ENCODE data around the gene MYH11.

MYH11 gene

DNA sequence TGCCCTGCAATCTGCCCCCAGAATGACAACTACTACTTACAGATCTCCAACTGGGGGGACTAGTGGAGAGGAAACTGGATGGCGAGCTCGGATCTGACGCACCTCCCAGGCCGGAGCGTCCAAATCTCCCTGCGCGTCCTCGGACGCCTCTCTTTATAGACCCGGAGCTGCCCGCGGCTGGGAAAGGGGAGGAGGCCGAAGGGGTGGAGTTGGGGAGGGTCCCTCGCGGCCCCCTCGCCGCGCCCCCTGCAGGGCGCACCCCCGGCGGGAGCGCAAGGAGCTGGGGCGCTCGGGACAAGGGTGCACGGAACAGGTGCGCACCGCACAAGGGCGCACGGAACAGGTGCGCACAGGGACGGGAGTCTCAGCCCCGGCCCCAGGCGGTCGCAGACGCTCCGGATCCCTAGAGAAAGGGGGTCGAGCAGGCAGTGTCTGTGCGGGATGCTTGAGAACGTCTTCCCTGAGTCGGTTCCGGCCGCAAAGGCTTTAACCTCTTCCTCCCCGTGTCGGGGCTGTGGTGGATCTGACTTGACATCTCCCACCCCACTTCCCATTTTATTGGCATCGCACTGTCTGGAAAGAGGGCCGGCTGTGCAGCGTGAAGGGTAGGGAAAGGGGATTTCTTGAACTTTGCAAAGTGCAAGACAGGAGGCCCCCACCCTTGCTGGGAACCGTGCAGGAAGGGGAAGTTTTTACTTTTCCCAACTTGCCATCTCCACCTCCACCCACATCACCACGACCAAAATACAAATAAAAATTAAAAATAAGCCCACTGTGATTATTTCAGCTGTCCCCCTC is at the start of gene MYH11:
Gene MYH11 (minus strand): TSS at position 128 of the 798 bp plus-strand sequence. CDS start 18,776 bp downstream, outside the sequence.
- DNase-seq, result no peak

DNA sequence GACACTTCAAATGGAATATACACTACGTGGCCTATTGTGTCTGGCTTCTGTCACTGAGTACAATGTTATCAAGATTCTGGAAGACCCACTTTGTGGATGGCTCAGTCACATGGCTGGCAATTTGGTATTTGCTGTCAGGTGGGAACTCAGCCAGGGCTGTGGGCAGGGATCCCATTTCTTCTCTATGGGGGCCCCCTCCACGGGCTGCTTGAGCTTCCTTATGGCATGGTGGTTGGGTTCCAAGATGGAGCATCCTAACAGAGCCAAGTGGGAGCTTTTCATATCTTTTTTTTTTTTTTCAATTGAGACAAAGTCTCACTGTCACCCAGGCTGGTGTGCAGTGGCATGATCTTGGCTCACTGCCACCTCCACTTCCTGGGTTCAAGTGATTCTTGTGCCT is 49.6 kb upstream of the MYH11 start:
- DNase-seq, result no peak

DNA sequence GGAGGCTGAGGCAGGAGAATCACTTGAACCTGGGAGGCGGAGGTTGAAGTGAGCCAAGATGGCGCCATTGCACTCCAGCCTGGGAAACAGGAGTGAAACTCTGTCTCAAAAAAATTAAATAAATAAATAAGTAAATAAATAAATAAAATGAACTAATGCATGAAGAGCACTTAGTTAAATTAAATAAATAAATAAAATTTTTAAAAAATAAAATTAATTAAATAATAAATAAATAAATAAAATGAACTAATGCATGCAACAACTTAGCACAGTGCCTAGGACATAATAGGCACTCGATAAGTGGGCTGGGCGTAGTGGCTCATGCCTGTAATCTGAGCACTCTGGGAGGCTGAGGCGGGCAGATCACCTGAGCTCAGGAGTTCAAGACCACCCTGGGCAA is 47.1 kb upstream of the MYH11 start:
- DNase-seq, result no peak

DNA sequence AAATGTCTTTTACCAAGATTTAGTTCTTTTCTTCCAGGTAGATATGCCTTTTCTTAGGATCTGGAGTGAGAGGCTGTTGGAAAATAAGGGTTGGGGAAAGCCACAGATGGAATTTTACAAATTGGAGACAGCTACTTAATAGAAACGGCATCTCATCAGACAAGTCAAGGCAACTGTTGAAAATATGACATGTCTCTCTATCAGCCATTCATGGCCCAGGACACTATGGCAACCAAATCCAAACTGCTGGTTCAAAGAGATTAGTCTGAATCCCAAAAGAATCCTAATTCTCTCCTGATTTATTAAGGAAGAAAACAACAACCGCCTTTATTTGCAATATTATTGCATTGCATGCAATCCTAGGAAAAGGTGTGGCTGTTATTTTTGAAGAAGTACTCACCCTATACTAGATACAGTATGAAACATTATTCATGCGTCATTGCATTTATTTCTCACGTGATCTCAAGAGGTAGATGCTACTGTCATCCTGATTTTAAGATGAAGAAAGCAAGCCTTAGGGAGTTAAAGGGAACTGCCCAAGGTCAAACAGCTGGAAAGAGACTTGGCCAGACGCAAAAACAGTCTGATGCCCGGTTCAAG is 44.2 kb upstream of the MYH11 start:
- DNase-seq, result no peak

DNA sequence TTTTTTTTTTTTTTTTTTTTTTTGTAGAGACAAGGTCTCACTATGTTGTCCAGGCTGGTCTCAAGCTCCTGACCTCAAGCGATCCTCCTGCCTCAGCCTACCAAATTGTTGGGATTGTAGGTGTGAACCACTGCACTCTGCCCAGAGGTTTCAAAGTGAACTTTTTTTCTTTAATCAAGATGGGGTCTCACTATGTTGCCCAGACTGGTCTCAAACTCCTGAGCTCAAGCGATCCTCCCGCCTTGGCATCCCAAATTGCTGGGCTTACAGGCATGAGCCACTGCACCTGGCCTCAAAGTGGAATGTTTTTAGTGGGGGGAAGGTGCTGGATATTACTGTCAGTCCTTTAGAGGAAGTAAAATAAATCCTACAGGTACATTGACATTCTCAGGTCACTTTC is 43.5 kb upstream of the MYH11 start:
- no peak for DNase-seq

DNA sequence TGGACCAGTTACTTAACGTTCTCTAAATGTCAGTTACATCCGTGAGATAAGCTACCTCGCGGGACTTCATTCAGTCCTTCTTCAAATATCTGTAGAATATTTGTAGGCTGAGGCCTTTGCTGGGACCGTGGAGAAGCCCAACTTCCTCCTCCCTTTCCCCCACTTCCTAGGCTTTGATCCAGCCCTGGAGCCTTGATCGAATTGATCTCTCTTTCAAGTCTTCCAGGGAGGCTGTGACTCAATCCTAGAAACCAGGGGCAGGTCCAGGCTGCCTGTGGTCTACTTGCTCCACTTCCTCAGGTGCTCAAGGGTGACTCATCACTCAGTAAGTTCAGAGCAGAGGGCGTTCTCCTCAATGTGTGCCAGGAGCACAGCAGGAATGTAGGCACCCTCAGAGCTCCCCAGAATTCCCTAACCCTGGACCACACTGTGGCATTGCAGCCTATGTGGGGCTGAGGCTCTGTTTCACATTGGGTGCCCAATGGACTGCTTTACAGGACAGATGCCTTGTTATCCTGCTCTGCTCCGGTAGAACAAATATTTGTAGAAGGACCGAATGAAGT is 42.8 kb upstream of the MYH11 start:
- DNase-seq, result no peak

DNA sequence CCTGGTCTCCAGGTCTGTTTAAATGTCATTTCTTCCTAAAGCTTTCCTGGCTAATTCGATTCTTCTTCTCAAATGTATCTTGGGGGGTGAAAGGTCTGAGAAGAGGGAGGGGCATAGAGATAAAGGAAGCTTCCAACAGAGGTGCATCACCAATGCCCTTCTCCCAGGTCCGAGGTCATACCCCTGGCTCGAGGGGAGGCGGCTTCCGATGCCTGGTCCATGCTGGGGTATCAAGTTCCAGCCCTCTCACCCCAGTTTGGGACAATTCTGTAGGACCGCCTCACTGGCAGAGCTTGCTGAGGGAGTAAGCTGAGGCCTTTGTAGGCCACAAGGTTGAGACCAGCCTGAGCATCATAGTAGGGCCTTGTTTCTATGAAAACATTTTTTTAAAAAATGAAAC is 41.8 kb upstream of the MYH11 start:
- DNase-seq, result no peak

DNA sequence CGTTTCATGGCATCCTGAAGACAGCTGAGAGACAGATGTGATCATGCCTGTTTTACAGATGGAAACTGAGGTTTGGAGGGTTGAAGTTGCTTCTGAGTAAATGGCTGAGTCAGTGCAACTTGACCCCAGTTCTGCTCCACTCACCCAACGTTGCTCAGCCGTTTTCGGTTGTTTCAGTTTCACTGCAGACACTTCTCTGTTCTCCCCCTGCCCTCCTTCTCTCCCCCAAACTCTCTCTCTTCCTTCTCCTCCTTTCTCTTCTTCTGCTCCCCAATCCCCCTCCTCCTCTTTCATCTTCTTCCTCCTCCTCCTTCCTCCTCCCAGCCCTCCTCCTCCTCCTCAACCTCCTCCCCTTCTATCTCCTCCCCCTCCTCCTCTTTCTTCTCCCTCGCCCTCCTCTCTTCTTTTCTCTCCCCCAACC is 41.0 kb upstream of the MYH11 start:
- DNase-seq, result no peak

DNA sequence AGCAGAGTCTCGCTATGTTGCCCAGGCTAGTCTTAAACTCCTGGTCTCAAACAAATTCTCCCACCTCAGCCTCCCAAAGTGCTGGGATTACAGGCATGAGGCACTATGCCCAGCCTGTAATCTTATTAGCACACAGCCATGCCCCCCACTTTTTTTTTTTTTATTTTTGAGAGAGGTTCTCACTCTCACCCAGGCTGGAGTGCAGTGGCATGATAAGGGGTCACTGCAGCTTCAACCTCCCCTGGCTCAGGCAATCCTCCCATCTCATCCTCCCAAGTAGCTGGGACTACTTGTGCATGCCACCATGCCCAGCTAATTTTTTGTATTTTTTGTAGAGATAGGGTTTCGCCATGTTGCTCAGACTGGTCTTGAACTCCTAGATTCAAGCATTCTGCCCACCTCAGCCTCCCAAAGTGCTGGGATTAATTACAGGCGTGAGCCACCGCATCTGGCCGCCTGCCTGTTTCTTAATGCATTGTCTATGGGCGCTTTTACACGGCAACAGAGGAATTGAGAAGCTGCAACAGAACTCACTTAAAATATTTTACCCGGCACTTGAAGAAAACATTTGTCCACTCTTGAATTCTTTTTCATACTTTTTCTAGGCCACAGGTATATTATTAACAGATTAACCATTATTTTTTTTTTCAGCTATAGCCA is 40.4 kb upstream of the MYH11 start:
- no peak for DNase-seq

DNA sequence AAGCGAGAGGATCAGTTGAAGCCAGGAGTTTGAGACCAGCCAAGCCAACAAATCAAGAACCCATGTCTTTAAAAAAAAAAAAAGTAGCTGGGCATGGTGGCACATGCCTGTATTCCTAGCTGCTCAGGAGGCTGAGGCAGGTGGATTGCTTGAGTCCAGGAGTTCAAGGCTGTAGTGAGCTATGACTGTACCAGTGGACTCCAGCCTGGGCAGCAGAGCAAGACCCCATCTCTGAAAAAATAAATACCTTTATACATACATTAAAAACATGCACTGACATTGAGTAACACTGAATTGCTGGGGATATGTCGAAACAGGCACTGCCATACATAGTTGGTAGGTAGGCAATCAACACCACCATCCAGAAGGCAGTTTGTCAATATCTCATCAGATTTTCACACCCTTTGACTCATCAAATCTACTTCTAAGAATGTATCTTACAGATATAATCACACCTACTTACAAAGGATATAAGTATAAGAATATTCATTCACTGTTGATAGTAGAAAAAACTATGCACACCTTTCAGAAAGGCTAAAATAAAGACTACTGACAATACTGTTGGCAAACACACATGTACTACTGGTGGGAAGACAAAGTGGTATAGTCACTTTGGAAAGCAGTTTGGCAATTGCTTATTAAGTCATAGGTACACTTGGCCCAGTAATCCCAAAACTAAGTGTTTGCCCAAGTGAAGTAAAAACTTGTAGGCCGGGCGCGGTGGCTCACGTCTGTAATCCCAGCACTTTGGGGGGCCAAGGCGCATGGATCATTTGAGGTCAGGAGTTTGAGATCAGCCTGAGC is 37.9 kb upstream of the MYH11 start:
- no peak for DNase-seq

DNA sequence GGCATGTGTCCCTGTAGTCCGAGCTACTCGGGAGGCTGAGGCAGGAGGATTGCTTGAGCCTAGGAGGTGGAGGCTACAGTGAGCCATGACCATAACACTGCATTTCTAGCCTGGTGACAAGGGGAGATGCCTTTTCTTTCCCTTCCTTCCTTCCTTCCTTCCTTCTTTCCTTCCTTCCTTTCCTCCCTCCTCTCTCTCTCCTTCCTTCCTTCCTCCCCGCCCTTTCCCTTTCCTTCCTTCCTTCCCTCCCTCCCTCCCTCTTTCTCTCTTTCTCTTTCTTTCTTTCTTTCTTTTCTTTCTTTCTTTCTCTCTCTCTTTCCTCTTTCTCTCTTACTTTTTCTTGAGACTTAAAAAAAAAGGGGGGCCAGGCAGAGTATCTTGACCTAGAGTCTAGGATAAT is 34.7 kb upstream of the MYH11 start:
- DNase-seq, result no peak

DNA sequence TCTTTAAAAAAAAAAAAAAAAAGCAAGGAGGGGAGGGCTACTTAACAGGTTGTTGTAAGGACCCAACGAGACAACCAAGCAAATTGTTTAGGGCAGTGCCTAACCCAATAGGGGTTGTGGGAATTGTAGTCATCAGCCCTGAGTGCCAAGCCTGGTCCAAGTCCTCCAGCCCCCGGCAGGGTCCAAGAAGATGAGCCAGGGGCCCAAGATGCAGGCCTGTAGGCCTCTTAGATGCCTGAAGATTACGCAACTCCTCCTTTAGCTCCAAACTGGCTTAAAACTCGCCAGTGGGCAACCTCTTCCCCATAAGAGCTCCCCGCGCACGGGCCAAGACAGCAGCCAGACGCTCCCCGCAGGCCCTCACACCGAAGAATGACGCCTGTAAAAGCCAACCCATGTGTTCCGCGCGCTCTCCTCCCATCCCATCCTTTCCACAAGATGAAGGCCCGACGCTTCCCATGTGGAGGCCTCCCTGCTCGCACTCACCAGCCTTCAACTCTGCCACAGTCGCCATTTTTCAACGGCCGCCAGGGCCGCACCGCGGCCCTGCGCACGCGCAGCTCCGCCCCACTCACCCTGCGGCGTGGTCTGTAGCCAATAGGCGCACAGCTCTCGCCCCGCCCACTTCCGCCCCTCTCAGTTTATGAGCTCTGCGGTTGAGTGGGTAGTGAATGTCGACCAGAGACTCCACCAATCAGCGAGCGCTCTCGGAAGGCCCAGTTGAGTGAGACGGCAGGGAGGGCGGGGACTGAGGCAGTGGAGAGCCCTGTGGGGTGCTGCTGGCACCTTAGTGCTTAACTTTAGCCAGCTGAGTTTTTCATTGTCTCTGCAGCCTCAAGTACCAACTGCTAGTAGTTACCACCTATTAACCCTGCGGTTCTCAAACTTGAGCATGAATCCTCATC is 31.5 kb upstream of the MYH11 start, which contains the start of gene CEP20:
Gene CEP20 (minus strand): TSS at position 532 of the 905 bp plus-strand sequence. CDS start 18 bp downstream, at position 514.
- peak; percentile 100 for DNase-seq

DNA sequence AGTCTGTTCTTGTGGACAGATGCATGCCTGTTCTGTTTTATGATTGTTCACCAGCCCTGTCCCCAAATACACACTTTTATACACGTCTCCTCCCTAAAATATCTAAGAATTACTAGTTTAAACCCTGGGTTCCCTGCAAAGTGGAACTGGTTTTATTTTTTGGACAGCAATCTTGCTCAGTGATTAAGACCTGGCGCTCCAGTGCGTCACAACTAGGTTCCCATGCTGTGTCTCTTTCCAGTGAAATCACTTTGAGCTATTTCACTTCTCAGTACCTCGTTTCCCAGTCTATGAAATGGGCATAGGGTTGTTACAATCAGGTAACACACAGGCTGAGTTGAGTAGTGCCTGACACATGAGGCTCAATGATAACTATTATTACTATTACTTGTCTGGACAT is 30.5 kb upstream of the MYH11 start:
- DNase-seq, result no peak

DNA sequence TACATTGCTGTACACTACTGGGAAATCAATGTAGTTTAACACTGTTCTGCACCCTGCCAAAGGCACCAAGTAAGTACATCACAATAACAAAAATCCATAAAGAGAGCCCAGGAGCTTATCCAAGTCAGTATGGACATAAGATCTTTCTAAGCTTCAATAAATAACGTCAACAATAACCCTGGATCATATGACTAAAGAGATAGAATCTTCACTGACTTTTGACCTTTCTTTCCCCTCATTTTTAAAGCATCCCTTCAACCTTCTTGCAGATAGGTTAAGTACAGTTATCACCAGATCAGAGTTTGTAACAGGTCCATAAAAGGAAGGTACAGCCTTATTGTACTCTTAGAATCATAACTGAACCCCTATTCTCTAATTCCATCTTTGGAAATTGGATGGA is 29.2 kb upstream of the MYH11 start:
- no peak for DNase-seq

DNA sequence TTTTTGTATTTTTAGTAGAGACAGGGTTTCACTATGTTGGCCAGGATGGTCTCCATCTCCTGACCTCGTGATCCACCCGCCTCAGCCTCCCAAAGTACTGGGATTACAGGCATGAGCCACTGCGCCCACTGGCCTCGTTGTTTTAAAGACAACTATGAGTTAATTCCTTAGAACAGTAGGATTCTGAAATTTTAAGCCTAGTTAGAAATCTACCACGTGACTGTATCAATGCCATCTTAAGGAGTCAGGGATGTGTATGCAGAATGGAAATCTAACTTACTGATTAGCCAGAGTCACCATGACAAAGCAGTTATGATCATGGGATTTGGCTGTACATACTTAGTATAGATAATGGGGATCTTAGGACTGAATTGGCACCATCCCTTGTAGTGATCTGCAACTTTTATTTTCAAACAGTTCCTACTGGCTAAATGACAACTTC is 28.8 kb upstream of the MYH11 start:
- no peak for DNase-seq

DNA sequence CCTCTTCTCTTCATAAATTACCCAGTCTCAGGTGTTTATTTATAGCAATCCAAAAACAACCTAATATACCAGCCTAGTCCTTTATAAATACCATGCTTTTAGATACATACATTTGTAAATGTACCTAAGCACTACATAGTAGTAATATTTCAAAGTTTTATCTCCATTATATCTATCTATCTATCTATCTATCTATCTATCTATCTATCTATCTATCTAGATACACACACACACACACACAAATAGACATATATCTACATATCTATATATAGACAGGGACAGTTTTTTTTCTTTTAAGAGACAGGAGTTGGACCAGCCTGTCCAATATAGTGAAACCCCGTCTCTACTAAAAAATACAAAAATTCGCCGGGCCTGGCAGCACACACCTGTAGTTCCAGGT is 25.7 kb upstream of the MYH11 start:
- no peak for DNase-seq

DNA sequence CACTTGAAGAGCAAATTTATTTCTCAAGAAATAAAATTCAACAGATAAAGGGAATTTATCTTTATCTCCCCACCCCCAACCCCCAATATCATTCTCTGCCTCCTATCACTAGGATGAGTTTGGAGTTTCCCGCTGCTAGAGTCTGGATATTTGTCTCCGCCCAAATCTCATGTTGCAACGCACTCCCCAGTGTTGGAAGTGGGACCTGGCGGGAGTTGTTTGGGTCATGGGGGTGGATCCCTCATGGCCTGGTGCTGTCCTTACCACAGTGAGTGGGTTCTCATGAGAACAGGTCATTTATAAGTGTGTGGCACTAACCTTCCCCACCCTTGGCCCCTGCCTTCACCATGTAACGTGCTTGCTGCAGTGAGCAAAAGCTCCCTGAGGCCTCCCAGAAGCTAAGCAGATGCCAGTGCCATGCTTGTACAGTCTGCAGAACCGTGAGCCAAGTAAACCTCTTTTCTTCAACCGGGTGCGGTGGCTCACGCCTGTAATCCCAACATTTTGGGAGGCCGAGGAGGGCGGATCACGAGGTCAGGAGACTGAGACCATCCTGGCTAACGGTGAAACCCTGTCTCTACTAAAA is 25.1 kb upstream of the MYH11 start:
- no peak for DNase-seq

DNA sequence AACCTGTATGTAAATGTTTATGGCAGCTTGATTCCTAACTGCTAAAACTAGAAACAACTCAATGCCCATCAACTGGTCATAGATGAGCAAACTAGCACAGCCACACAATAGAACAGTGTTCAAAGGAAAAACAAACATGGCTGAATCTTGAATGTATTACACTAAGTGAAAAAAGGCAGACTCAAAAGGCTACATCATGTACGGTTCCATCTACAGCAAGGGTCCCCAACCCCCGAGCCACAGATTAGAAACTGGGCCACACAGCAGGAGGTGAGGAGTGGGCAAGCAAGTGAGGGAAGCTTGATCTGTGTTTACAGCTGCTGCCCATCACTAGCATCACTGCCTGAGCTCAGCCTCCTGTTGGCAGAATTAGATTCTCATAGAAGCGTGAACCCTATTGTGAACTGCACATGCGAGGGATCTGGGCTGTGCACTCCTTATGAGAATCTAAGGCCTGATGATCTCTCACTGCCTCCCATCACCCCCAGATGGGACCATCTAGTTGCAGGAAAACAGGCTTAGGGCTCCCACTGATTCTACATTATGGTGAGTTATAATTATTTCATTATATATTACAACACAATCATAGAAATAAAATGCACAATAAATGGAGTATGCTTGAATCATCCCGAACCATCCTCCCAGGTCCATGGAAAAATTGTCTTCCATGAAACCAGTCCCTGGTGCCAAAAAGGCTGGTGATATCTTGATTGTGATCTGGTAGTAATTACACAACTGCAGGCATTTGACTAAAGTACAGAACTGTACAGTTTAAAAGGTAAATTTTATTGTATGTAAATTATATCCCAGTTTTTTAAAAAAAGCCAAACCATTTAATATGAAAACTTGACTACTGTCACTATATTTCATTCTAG is 23.8 kb upstream of the MYH11 start:
- no peak for DNase-seq

DNA sequence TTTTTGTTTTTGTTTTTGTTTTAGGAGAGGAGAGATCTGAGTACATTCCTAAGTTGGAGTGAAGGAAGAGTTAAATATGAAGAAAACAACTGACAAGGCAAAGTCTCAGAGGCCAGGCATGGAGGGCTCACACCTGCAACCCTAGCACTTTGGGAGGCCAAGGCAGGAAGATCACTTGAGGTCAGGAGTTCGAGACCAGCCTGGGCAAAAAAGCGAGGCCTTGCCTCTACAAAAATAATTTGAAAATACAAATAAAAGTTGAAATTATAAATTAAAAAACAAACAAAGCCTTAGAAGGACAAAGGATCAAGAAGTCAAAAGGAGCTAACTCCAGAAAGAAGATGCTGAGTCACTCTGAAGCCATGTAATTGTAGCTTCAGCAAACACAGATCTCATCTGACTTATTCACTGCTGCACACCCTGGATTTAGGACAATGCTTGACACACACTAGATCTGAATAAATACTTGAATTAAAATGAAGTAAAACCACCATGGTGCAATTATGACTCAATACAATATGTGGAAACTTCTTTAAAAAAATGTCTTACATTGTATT is 22.5 kb upstream of the MYH11 start:
- no peak for DNase-seq

DNA sequence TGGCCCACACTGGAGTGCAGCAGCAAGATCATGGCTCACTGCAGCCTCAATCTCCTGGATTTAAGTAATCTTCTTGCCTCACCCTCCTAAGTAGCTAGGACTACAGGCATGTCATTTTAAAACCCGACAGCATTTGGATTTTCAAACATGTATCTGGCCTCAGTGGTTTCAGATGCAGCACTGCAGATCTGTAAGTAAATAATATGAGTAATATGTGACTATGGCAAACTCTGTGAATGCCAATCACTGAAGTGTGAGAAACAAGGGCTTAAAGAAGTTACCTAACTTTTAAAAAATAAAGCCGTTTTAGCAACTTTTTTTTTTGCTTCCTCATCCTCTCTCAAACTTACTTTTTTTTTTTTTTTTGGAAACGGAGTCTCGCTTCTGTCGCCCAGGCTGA is 19.7 kb upstream of the MYH11 start:
- no peak for DNase-seq

All from activated gamma-delta T cell treated with Interleukin-2 at 50 U/mL for 16 hours (primary cell).